GM20000 (cell line): ENCODE results near the gene CTPS1.

Source experiments
- DNase-seq: peaks from one replicate; pipeline ENCODE4 v3.0.0; 2012; ENCODE audit warnings: low spot score
- TF ChIP-seq, protein P1 (sequence below): IDR thresholded peaks from 2 replicates; pipeline ENCODE4 v1.5.1; 2012; ENCODE audit warnings: mild to moderate bottlenecking, control low read depth; ENCODE audit errors: extremely low read depth, missing control alignments

The CTPS1 gene

DNA sequence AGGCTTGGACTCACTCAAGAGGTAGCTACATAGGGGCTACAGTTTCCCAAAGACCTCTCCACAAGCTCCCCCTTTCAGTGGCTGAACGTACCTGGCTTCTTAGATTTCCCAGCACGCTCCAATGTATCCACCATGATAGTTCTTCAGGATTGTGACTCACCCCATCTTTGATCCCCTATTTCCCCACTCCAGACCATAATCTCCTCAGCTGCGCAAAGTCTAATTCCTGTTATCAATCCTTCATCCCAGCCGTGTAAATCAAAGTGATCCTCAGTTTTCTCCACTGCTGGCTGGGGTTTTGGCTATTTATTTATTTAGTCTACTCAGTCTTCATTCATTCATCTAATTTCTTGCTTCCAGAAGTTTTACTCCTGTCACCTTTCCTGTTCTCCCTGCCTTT is 13.1 kb upstream of the CTPS1 start:
- TF ChIP-seq, protein P1, sequence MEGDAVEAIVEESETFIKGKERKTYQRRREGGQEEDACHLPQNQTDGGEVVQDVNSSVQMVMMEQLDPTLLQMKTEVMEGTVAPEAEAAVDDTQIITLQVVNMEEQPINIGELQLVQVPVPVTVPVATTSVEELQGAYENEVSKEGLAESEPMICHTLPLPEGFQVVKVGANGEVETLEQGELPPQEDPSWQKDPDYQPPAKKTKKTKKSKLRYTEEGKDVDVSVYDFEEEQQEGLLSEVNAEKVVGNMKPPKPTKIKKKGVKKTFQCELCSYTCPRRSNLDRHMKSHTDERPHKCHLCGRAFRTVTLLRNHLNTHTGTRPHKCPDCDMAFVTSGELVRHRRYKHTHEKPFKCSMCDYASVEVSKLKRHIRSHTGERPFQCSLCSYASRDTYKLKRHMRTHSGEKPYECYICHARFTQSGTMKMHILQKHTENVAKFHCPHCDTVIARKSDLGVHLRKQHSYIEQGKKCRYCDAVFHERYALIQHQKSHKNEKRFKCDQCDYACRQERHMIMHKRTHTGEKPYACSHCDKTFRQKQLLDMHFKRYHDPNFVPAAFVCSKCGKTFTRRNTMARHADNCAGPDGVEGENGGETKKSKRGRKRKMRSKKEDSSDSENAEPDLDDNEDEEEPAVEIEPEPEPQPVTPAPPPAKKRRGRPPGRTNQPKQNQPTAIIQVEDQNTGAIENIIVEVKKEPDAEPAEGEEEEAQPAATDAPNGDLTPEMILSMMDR, result no peak
- DNase-seq, result no peak

DNA sequence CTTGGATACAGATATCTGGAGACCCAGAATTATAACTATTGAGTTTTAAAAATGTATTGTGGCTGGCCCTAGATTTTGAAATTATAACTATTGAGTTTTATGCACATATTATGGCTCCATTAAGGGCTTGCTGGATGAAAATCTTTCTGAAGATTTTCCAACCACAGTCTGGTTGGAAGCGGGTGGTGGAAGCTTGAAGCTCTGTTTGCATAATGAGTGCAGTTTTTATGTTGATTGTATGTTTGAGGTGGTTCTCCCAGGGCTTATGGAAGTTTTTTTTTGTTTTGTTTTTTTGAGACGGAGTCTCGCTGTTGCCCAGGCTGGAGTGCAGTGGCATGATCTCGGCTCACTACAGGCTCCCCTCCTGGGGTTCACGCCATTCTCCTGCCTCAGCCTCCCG is 10.1 kb upstream of the CTPS1 start:
- TF ChIP-seq, protein P1, result no peak
- DNase-seq, result no peak

DNA sequence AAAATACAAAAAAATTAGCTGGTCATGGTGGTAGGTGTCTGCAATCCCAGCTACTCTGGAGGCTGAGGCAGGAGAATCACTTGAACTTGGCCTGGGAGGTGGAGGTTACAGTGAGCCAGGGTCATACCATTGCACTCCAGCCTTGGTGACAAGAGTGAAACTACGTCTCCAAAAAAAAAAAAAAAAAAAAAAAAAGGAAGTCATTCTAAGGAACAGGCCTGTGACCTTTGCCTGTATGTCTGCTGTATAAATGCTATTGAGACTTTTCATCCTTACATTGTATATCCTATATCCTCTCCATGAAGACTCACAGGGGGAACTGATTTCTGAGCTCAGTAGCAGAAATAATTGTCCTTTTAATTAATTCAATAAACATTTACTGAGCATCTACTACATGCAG is 7.5 kb upstream of the CTPS1 start:
- TF ChIP-seq, protein P1, result no peak
- DNase-seq, result no peak

DNA sequence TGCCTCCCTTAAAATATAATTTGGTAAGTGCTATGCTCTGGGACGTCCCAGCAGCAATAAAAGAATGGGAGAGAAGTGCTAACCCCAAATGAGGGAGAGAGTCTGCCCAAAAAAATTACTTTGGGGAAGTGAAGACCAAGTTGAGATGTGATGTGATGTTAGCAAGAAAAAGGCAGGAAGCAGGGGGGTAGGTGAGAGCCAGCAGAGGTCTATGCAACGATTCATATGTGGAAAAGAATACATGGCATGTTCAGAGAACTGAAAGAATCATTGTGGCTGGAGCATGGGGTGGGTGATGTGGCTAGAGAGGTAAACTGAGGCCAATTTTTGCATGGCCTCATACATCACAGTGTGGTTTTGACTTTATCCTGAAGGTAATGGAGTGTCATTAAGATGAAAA is 5.6 kb upstream of the CTPS1 start:
- DNase-seq, result no peak
- TF ChIP-seq, protein P1, result no peak

DNA sequence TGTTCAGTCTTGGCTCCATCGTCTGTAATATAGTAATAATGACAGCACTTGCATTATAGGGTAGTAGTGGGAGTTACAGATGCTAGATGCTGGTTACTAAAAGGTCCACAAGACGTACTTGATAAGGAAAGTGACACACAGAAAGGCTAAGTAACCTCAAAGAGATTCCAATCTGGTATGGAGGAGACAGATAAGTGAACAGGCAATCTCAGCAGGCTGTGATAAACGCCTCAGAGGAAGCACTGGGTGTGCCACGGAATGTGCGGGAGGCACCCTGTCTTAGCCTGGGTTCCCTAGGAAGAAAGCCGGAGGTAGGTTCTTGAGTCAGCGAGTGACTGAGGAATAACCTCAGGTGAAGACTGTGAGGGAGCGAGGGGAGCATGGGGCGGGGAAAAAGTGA is 4.6 kb upstream of the CTPS1 start:
- no peak for DNase-seq
- TF ChIP-seq, protein P1, result no peak

DNA sequence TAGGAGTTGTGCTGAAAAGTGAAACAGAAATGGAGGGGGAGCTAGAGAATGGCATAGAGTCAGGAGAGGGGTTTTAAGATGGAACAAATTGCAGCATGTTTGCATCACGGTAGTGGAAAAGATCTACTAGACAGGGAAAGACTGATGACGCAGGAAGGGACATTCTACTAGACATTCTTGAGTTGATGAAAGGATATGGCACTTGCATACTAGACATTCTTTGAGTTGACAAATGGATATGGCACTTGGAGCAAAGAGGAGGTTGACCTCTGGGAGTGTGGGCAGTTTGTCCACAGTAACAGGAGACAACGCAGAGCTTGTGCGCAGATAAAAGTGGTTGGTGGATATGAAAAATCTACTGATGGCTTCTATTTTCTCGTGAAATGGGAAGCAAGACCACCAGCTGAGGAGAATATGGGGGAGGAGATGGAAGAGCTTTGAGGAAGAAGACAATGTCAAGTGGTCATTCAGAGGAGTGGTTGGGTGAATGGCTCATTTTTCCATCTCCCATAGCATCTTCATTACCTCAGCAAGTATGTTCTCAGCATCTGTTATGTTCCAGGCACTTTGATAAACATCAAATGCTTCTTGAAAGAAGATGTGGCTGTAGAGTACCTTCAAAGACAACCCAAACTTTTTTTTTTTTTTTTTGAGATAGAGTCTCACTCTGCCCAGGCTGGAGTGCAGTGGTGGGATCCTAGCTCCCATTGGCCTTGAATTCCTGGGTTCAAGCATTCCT is 2.4 kb upstream of the CTPS1 start:
- DNase-seq, result no peak
- TF ChIP-seq, protein P1, result no peak

DNA sequence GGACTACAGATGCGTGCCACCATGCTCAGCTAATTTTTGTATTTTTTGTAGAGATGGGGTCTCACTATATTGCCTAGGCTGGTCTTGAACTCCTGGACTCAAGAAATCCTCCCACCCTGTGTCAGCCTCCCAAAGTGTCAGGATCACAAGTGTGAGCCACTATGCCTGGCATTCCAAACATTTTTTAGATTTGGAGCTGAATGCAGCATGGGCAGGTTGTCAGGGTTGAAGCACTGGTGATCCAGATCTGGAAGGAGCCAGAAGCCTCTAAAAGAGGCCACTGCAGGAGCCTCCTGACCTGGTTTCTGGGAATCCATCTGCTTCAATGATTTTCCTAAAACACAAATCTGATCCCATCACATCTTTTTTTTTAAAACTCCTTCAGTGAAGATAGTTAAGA is 1.8 kb upstream of the CTPS1 start:
- DNase-seq, result no peak
- TF ChIP-seq, protein P1, result no peak
